Gastroesophageal sphincter (tissue), 4 donors: ENCODE data around the gene SERPINB12. TPM values are rescaled to one million over a fixed set of nuclear protein-coding genes. Genes with fewer than 3 reads are reported as not detected.

Experiments
- ATAC-seq: fragments of 150-250 bp; one replicate; pipeline ENCODE4 v1.9.1; 2016; ENCODE audit warnings: mild to moderate bottlenecking, moderate library complexity
- H3K27ac ChIP-seq, 4 donors: fragments of 200-600 bp; sonication (generic) in 3 of 4; 1 replicate in 3 of 4; 2 replicates in 1 of 4; pipeline ENCODE4 v1.5.1; 2016 to 2019
- H3K27me3 ChIP-seq: fragments of 200-600 bp; sonication (generic); one replicate; pipeline ENCODE4 v1.5.1; 2019
- H3K36me3 ChIP-seq, 2 donors: fragments of 200-600 bp; sonication (generic); one replicate each; pipeline ENCODE4 v1.5.1; 2019; ENCODE audit warnings: control low read depth in 1 of 2
- H3K4me1 ChIP-seq, 3 donors: fragments of 200-600 bp; sonication (generic); 1 replicate in 2 of 3; 2 replicates in 1 of 3; pipeline ENCODE4 v1.5.1; 2016 to 2019; ENCODE audit warnings: control low read depth in 2 of 3
- H3K4me3 ChIP-seq, 2 donors: fragments of 200-600 bp; sonication (generic); one replicate each; pipeline ENCODE4 v1.5.1; 2019; ENCODE audit warnings: mild to moderate bottlenecking in 1 of 2, moderate library complexity in 1 of 2
- H3K9me3 ChIP-seq, 3 donors: fragments of 200-600 bp; sonication (generic); one replicate each; pipeline ENCODE4 v1.5.1; 2017 to 2019; ENCODE audit warnings: control low read depth in 2 of 3
- EP300 ChIP-seq: sonication (generic); formaldehyde crosslinking; IDR thresholded peaks from one replicate; pipeline ENCODE4 v1.6.1; 2017; ENCODE audit warnings: antibody characterized with exemption, mild to moderate bottlenecking
- POLR2A ChIP-seq, 2 donors: fragments of 450-650 bp; IDR thresholded peaks; one replicate each; pipeline ENCODE4 v1.6.1; 2017; ENCODE audit warnings: antibody characterized with exemption in 2 of 2, mild to moderate bottlenecking in 2 of 2, moderate library complexity in 1 of 2
- POLR2AphosphoS5 ChIP-seq: sonication (generic); formaldehyde crosslinking; IDR thresholded peaks from one replicate; pipeline ENCODE4 v1.6.1; 2017; ENCODE audit warnings: antibody characterized with exemption
- WGBS, 2 donors: methylation state at CpG; one replicate each; pipeline ENCODE4 v1.1.5; 2018; ENCODE audit warnings: low coverage in 1 of 2; 5-methylcytosine and 5-hydroxymethylcytosine counted together
- total RNA-seq, 4 donors: library from RNA; depleted of rRNA; stranded (reverse); fragments of >200 nt; gene quantifications; one replicate each; pipeline ENCODE4 v1.1.0, GENCODE V29; 2016
- TF ChIP-seq, protein P1 (sequence below), 4 experiments: fragments of 200-600 bp in 2 of 4; fragments of 450-650 bp in 2 of 4; sonication (generic) in 1 of 4; IDR thresholded peaks; one replicate each; pipeline ENCODE4 v1.5.1; 2017 to 2019; ENCODE audit warnings: antibody characterized with exemption in 4 of 4, mild to moderate bottlenecking in 2 of 4, moderate library complexity in 2 of 4

The SERPINB12 gene
- total RNA-seq, 4 donors from 2014 or later: not detected

DNA sequence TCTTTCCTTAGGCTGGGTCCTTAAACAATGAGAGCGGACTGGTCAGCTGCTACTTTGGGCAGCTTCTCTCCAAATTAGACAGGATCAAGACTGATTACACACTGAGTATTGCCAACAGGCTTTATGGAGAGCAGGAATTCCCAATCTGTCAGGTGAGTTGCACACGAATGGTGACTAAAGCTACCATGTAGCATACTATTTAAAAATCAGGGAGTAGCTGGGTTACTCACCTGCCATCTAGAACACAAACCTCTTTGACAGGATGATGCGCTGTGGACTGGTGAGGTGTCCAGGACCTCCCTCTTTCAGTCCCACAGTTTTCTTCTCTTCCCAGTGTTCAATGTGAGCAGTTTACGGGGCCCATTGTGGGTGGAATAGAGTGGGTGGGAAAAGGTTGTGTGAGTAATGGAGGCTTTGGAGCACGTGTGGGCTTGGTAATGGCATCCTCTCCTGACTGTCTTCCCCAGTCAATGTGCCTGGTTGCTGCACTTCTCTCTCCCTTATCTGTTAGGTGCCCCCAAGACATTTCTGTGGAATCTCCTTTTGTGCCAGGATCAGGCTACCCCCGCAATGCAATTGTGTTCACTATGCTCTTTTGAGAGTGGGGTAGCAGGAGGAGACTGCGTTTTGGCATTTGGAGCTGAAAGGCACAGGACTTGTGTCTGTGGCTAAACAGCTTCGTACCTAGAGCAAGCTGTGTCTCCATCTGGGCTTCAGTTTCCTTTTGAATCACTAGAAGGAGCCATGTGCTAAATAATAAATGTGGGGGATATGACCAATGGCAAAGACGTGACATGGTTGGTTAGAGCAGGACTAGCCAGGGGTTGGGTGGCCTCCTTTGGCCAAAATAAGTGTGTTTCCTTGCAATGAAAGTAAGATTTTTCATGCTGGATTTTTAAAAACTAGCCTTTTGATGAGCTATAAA is 17.7 kb downstream of the SERPINB12 start:
- TF ChIP-seq EP300 (no peak), POLR2AphosphoS5 (no peak), POLR2A (IDR thresholded peaks at IDR 0.05) (no peak)
- TF ChIP-seq, protein P1, sequence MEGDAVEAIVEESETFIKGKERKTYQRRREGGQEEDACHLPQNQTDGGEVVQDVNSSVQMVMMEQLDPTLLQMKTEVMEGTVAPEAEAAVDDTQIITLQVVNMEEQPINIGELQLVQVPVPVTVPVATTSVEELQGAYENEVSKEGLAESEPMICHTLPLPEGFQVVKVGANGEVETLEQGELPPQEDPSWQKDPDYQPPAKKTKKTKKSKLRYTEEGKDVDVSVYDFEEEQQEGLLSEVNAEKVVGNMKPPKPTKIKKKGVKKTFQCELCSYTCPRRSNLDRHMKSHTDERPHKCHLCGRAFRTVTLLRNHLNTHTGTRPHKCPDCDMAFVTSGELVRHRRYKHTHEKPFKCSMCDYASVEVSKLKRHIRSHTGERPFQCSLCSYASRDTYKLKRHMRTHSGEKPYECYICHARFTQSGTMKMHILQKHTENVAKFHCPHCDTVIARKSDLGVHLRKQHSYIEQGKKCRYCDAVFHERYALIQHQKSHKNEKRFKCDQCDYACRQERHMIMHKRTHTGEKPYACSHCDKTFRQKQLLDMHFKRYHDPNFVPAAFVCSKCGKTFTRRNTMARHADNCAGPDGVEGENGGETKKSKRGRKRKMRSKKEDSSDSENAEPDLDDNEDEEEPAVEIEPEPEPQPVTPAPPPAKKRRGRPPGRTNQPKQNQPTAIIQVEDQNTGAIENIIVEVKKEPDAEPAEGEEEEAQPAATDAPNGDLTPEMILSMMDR (IDR thresholded peaks at IDR 0.05): no peak
- H3K9me3 ChIP-seq: no peaks in the 10 kb centered on the region
- 68 to 83% methylated on average over 5 of the region's 9 CpGs for WGBS, 2 donors
- no peak overlapping the region for H3K4me3 ChIP-seq
- no peaks in the 10 kb centered on the region for H3K36me3 ChIP-seq
- ATAC-seq: no peak
- H3K4me1 ChIP-seq: no peaks in the 10 kb centered on the region
- no peaks in the 10 kb centered on the region for H3K27me3 ChIP-seq
- no peak overlapping the region for H3K27ac ChIP-seq

DNA sequence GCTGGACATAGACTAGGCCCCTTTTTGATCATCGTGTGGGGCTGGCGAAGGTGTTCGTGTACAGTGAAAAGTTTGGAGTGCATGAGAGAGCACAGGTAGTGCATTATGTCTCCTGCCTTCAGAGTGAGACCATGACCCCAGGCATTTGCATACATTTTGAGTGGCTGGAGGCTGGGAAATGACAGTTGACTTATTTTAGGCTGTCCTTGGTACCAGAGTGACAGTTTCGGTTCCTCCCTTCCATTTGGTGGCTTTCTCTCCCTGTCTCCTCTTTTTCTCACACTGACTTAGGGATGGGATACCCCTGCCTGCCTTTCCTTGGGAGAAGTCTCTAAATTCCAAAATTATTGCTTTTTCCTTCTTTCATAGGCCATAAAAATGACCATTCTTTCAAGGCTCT is 20.1 kb downstream of the SERPINB12 start:
- no peaks in the 10 kb centered on the region for H3K27me3 ChIP-seq
- no peak for TF ChIP-seq POLR2AphosphoS5
- no peak overlapping the region for H3K4me3 ChIP-seq
- WGBS, 2 donors: 86 to 100% methylated on average over 1 to 2 of the region's 4 CpGs
- no peaks in the 10 kb centered on the region for H3K9me3 ChIP-seq
- ATAC-seq: no peak
- H3K27ac ChIP-seq: no peak overlapping the region
- H3K36me3 ChIP-seq: no peaks in the 10 kb centered on the region
- H3K4me1 ChIP-seq: no peaks in the 10 kb centered on the region

DNA sequence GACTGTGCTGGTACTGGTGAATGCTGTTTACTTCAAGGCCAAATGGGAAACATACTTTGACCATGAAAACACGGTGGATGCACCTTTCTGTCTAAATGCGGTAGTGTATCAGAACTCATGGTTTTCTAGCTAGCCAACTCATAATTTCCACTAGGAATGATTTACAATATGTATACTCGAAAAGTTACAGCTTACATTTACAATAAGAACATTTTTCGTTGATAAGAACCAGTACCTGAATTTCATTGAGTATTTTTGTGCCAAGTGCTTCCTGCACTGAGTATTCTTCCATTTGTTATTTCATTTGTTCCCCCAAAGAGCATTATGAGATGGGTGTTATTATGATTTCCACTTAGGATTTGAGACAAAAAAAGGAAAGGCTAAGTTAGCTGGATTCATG is 21.9 kb downstream of the SERPINB12 start:
- Histone ChIP-seq H3K4me1 (no peaks in the 10 kb centered on the region), H3K4me3 (no peak overlapping the region), H3K9me3 (no peaks in the 10 kb centered on the region), H3K36me3 (no peaks in the 10 kb centered on the region), H3K27me3 (no peaks in the 10 kb centered on the region), H3K27ac (no peak overlapping the region)
- TF ChIP-seq POLR2A (IDR thresholded peaks at IDR 0.05): no peak
- TF ChIP-seq EP300: no peak
- no peak for TF ChIP-seq POLR2AphosphoS5
- TF ChIP-seq, protein P1 (IDR thresholded peaks at IDR 0.05): no peak
- ATAC-seq: no peak
- WGBS, 2 donors: 75 to 81% methylated on average over 4 of the region's 4 CpGs

DNA sequence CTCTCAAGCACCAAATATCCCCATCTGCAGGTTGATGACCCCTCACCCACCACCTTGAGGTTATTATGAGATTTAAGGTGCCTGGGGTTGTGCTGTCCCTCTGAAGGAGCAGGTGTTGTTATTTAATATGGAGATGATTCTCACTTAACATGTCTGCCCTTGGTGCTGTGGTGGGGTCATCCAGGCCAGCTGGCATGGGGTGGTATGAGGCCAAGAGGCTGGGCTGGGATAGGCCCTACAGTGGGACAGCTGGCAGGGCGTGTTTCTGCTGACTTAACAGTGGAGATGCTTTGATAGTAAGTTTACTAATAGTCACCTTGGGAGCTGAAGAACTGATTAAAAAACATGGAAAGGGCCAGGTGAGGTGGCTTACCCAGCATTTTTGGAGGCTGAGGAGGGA is 22.4 kb downstream of the SERPINB12 start:
- H3K27ac ChIP-seq: no peak overlapping the region
- no CpG with 5 or more reads among the region's 1 CpG for WGBS, 2 donors
- H3K36me3 ChIP-seq: no peaks in the 10 kb centered on the region
- ATAC-seq: no peak
- no peaks in the 10 kb centered on the region for H3K9me3 ChIP-seq
- H3K4me3 ChIP-seq: no peak overlapping the region
- TF ChIP-seq EP300 (no peak), POLR2A (IDR thresholded peaks at IDR 0.05) (no peak), POLR2AphosphoS5 (no peak)
- TF ChIP-seq, protein P1 (IDR thresholded peaks at IDR 0.05): no peak
- no peaks in the 10 kb centered on the region for H3K4me1 ChIP-seq
- no peaks in the 10 kb centered on the region for H3K27me3 ChIP-seq

- no peak overlapping the region for H3K27ac ChIP-seq
- ATAC-seq: no peak
- H3K4me1 ChIP-seq: no peaks in the 10 kb centered on the region
- H3K9me3 ChIP-seq: no peaks in the 10 kb centered on the region
- H3K36me3 ChIP-seq: no peaks in the 10 kb centered on the region
- no peak for TF ChIP-seq EP300
- TF ChIP-seq, protein P1 (IDR thresholded peaks at IDR 0.05): no peak
- no peak for TF ChIP-seq POLR2AphosphoS5
- TF ChIP-seq POLR2A (IDR thresholded peaks at IDR 0.05): no peak
- peaks cover 4% of the 10 kb centered on the region for H3K27me3 ChIP-seq
- H3K4me3 ChIP-seq: no peak overlapping the region
- WGBS, 2 donors: 78 to 79% methylated on average over 4 to 5 of the region's 5 CpGs
These were observed 25.1 kb downstream of the SERPINB12 start for GRCh38 chr18:63567276-63567675.
